ENCODE results near the gene SLC40A1.
A peak's percentile ranks its signal among the peaks of the same experiment; 100 is the strongest.

SLC40A1 gene

DNA sequence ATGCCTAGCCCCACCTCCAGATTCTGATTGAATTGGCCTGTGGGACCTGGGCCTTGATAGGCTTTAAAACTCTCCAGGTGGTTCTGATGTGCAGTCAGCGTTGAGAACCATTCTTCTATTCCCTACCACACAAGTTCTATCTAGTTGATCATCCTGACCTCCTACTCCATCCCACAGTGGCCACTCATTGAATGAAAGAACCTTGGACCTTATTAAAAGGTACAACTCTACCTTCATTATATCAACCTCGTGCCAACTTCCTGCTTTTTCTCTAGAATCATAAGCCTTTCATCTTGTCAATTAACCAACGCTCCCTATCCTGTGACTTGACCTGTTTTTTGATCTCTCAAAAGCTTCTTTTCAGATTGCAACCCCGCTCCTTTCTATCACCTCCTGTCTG, 55.8 kb downstream of the SLC40A1 start:
- no peak for TF ChIP-seq MAX (IDR thresholded peaks at IDR 0.05; ENCODE audit: low read depth, low read length)
- no peak overlapping the region for H3K4me3 ChIP-seq (ENCODE audit: low read depth, low read length)
- DNase-seq (ENCODE audit: low read depth), result no peak

DNA sequence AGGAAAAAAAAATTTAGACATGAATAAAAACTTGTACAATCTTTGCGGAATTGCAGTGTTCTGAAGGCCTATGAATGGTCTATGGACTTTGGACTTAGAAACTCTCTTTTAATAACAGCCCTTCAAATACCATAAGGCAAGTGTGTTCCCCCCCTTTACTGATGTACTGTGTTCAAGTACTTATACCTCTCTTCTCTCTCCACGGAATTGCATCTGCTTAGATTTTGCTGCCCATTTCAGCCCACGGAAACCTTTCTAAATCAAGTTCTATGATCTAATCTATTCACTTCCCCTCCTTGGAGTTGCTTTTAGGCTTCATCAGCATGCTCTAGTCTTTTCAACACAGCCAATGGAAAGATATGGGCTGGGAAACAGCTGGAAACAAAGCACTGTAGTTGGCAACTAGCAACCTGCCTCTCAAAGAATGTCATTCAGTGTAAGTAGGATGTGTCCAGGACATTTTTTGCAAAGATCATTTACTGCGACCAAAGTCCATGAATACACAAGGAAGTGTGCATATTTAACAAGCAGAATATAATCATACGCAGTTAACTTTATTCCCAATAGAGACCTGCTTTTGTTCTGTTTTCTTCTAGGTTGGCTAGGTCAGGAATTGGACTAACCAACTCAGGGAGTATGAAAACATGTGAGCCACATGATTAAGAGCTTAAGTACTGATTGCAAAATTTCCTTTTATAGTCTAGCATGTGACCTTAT, 58.0 kb downstream of the SLC40A1 start:
- H3K4me3 ChIP-seq (ENCODE audit: low read depth, low read length), result no peak overlapping the region
- TF ChIP-seq CTCF (IDR thresholded peaks at IDR 0.05; ENCODE audit: low read depth, low read length), result no peak
- TF ChIP-seq POLR2A (IDR thresholded peaks at IDR 0.05; ENCODE audit: extremely low read depth, insufficient read length), result no peak
- no peak for TF ChIP-seq MYC (IDR thresholded peaks at IDR 0.05; ENCODE audit: low read depth, low read length)
- no peak for TF ChIP-seq MAX (IDR thresholded peaks at IDR 0.05; ENCODE audit: low read depth, low read length)
- no peak for DNase-seq (ENCODE audit: low read depth)

GRCh38 chr2:189521699-189522434, 58.7 kb downstream of the SLC40A1 start:
- no peak overlapping the region for H3K4me3 ChIP-seq (ENCODE audit: low read depth, low read length)
- peak; percentile 39 for DNase-seq (ENCODE audit: low read depth)
- TF ChIP-seq CTCF (IDR thresholded peaks at IDR 0.05; ENCODE audit: low read depth, low read length), result no peak
- TF ChIP-seq MYC (IDR thresholded peaks at IDR 0.05; ENCODE audit: low read depth, low read length), result no peak
- no peak for TF ChIP-seq MAX (IDR thresholded peaks at IDR 0.05; ENCODE audit: low read depth, low read length)

DNA sequence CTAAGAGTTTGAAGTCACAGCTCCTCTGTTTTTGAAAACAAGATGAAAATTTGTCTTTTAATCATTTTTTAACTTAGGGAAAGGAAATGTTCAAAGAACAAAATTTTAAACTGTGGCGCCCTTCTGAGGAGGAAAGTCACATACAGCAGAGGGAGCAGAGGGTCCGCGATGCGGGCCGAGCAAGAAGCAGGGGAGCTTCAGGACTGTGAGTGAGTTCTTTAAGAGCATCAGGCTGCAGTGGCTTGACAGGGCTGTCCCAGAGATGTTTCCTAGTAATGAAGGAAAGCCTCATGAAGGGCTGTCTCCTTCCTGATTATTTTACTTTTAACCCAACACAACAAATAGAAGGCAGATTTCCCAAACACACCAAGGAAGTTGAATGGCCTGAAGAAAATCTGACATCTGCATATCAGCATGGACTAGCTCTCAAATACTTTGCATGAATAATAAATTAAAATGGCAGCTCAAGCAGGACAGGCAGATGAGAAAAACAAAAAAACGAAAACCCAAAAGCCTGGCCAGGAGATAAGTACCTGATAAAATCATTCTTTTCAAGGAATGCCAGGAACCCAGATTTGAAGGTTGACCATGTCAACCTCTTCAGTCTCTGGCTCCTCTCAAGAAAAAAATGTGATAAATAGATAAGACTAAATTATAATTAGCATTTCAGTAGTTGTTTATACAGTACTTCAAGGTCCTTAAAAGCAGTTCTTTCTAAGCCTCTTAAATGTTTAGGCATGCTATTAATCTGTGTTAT, 60.8 kb downstream of the SLC40A1 start:
- no peak overlapping the region for H3K4me3 ChIP-seq (ENCODE audit: low read depth, low read length)
- no peak for DNase-seq (ENCODE audit: low read depth)
- no peak for TF ChIP-seq MAX (IDR thresholded peaks at IDR 0.05; ENCODE audit: low read depth, low read length)
- no peak for TF ChIP-seq POLR2A (IDR thresholded peaks at IDR 0.05; ENCODE audit: extremely low read depth, insufficient read length)

- H3K4me3 ChIP-seq (ENCODE audit: low read depth, low read length), result no peak overlapping the region
- DNase-seq (ENCODE audit: low read depth), result no peak
Measured at GRCh38 chr2:189517847-189518535, 62.6 kb downstream of the SLC40A1 start.

More at GRCh38 chr2:189517847-189518535, 62.6 kb downstream of the SLC40A1 start:
- TF ChIP-seq POLR2A (IDR thresholded peaks at IDR 0.05; ENCODE audit: extremely low read depth, insufficient read length) (no peak), MAX (IDR thresholded peaks at IDR 0.05; ENCODE audit: low read depth, low read length) (no peak), MYC (IDR thresholded peaks at IDR 0.05; ENCODE audit: low read depth, low read length) (no peak), CTCF (IDR thresholded peaks at IDR 0.05; ENCODE audit: low read depth, low read length) (no peak)

Measured in NB4 (cell line).